Hematopoietic multipotent progenitor cell (in vitro differentiated cells): ENCODE results near the gene AGPAT1. TPM values are rescaled to one million over a fixed set of nuclear protein-coding genes. Genes with fewer than 3 reads are reported as not detected.
"Not testable (repeated sequence)": the region's sequence is repeated elsewhere in the genome, so short reads cannot be mapped to it uniquely, and the experiment has no call there.

Source experiments
- DNase-seq, 3 donors: peaks; one replicate each; pipeline ENCODE4 v3.0.0-alpha.2; 2011 to 2015; ENCODE audit warnings: low read depth in 2 of 3, low spot score in 2 of 3
- total RNA-seq: library from RNA; depleted of rRNA; stranded (reverse); fragments of >200 nt; gene quantifications from one replicate; pipeline ENCODE4 v1.2.3, GENCODE V29; 2012

AGPAT1 gene
- total RNA-seq, result 41.7 TPM

- peak; percentile 78 to 97 (median 96) for DNase-seq
Observed at GRCh38 chr6:32175711-32176475, at the start of gene AGPAT1. TSS of gene AGPAT1 (minus strand) at chr6:32176084. CDS start at chr6:32171496, 4,588 bp downstream.

- no peak for DNase-seq
Observed at GRCh38 chr6:32224696-32225095, 48.8 kb upstream of the AGPAT1 start.

GRCh38 chr6:32223258-32224235, 47.7 kb upstream of the AGPAT1 start, which contains the start of gene NOTCH4:
TSS of gene NOTCH4 (minus strand) at chr6:32224067. CDS start at chr6:32223928, 139 bp downstream.
- DNase-seq, result no peak

- DNase-seq, result no peak
Observed at GRCh38 chr6:32222333-32223230, 46.7 kb upstream of the AGPAT1 start.

GRCh38 chr6:32220021-32220420, 44.1 kb upstream of the AGPAT1 start:
- no peak for DNase-seq

- DNase-seq, result no peak
Observed at GRCh38 chr6:32218167-32218566, 42.3 kb upstream of the AGPAT1 start.

- no peak for DNase-seq
Observed at GRCh38 chr6:32216998-32217397, 41.1 kb upstream of the AGPAT1 start.

GRCh38 chr6:32216285-32216684, 40.4 kb upstream of the AGPAT1 start:
- DNase-seq, result no peak

- no peak for DNase-seq
Observed at GRCh38 chr6:32215617-32216016, 39.7 kb upstream of the AGPAT1 start.

GRCh38 chr6:32214126-32214525, 38.2 kb upstream of the AGPAT1 start:
- DNase-seq, result peak in 1 of 3 donors; percentile 34

GRCh38 chr6:32213649-32214048, 37.8 kb upstream of the AGPAT1 start:
- DNase-seq, result no peak

GRCh38 chr6:32212076-32212760, 36.3 kb upstream of the AGPAT1 start:
- no peak for DNase-seq

GRCh38 chr6:32211432-32211831, 35.5 kb upstream of the AGPAT1 start:
- not testable (repeated sequence) for DNase-seq

- DNase-seq, result no peak
Observed at GRCh38 chr6:32210191-32210601, 34.3 kb upstream of the AGPAT1 start.

GRCh38 chr6:32208996-32209395, 33.1 kb upstream of the AGPAT1 start:
- no peak for DNase-seq

GRCh38 chr6:32204268-32204715, 28.4 kb upstream of the AGPAT1 start:
- DNase-seq, result no peak

GRCh38 chr6:32203426-32204267, 27.8 kb upstream of the AGPAT1 start:
- no peak for DNase-seq

- no peak for DNase-seq
Observed at GRCh38 chr6:32202186-32202585, 26.3 kb upstream of the AGPAT1 start.
